Natural killer cell (primary cell): Measurements from ENCODE around the gene FBXO47. TPM values are rescaled to one million over a fixed set of nuclear protein-coding genes. Genes with fewer than 3 reads are reported as not detected.
"Not testable (repeated sequence)": the region's sequence is repeated elsewhere in the genome, so short reads cannot be mapped to it uniquely, and the experiment has no call there.

Experiments used
- ATAC-seq, 3 donors: fragments of 150-1000 bp in 2 of 3; fragments of 200-7000 bp in 1 of 3; cut with Tn5 transposase; 1 replicate in 1 of 3; 2 replicates in 2 of 3; pipeline ENCODE4 v1.10.0; 2021; ENCODE audit warnings: mild to moderate bottlenecking in 2 of 3, moderate library complexity in 2 of 3
- DNase-seq, 2 donors: peaks; one replicate each; pipeline versions ENCODE4 v3.0.0 to v3.0.0-alpha.2; 2013 to 2021; ENCODE audit warnings: mixed read lengths in 1 of 2
- H3K27ac ChIP-seq: one replicate; pipeline ENCODE4 v1.5.1; 2013; ENCODE audit warnings: mild to moderate bottlenecking, low read length
- H3K27me3 ChIP-seq: one replicate; pipeline ENCODE4 v1.6.1; 2013; ENCODE audit warnings: low read length; ENCODE audit not compliant: control insufficient read depth, insufficient read depth
- H3K36me3 ChIP-seq: one replicate; pipeline ENCODE4 v1.6.1; 2013; ENCODE audit warnings: low read length; ENCODE audit not compliant: control insufficient read depth, insufficient read depth
- H3K4me1 ChIP-seq: one replicate; pipeline ENCODE4 v1.6.1; 2013; ENCODE audit warnings: low read length; ENCODE audit not compliant: control insufficient read depth, insufficient read depth
- H3K4me3 ChIP-seq: one replicate; pipeline ENCODE4 v1.5.1; 2013; ENCODE audit warnings: low read length
- H3K9me3 ChIP-seq: one replicate; pipeline ENCODE4 v1.6.1; 2013; ENCODE audit warnings: low read length; ENCODE audit not compliant: control insufficient read depth, insufficient read depth
- H3K27ac Mint-ChIP-seq, 2 donors: one replicate each; pipeline ENCODE4 v1.8.0; 2022; ENCODE audit warnings: mild to moderate bottlenecking in 2 of 2, mixed read lengths in 2 of 2, moderate library complexity in 1 of 2
- H3K27me3 Mint-ChIP-seq, 2 donors: one replicate each; pipeline ENCODE4 v1.8.0; 2022; ENCODE audit warnings: low read depth in 2 of 2, mixed read lengths in 2 of 2
- H3K36me3 Mint-ChIP-seq: one replicate; pipeline ENCODE4 v1.8.0; 2022; ENCODE audit warnings: mixed read lengths
- H3K4me1 Mint-ChIP-seq, 2 donors: one replicate each; pipeline ENCODE4 v1.8.0; 2022; ENCODE audit warnings: mixed read lengths in 2 of 2
- H3K4me3 Mint-ChIP-seq: one replicate; pipeline ENCODE4 v1.8.0; 2022; ENCODE audit warnings: mild to moderate bottlenecking, moderate library complexity, mixed read lengths
- H3K9me3 Mint-ChIP-seq, 2 donors: one replicate each; pipeline ENCODE4 v1.8.0; 2022; ENCODE audit warnings: mixed read lengths in 2 of 2
- CTCF ChIP-seq: fragments of 200-600 bp; IDR thresholded peaks from one replicate; pipeline ENCODE4 v1.8.0; 2022; ENCODE audit warnings: antibody characterized with exemption
- WGBS: methylation state at CpG from one replicate; pipeline ENCODE4 v1.1.7; 2013; ENCODE audit warnings: missing lambda C conversion rate; ENCODE audit not compliant: insufficient coverage; 5-methylcytosine and 5-hydroxymethylcytosine counted together
- intact Hi-C: fragments of 100-400 bp; cut with micrococcal nuclease; formaldehyde crosslinking; loops from one replicate; pipeline ENCODE4 v1.14.2; 2022
- total RNA-seq, 4 donors: library from RNA; stranded (reverse); fragments of 120-200 nt in 1 of 4; gene quantifications; one replicate each; pipeline versions ENCODE4 v1.2.3 to v1.2.4, GENCODE V29; 2013 to 2022

FBXO47 gene
- total RNA-seq, 3 donors from 2014 or later (not counting 1 experiment from before 2014, with no cell fraction given) = not detected

GRCh38 chr17:38914741-38915638, 52.2 kb downstream of the FBXO47 start:
- Mint-ChIP-seq H3K36me3 (no peaks in the 10 kb centered on the region), H3K27ac (peak overlapping the region; percentile 81 to 84), H3K27me3 (no peaks in the 10 kb centered on the region), H3K4me3 (peak overlapping the region; percentile 52), H3K4me1 (peaks cover 45 to 74% of the 10 kb centered on the region in 2 donors), H3K9me3 (no peaks in the 10 kb centered on the region)
- intact Hi-C loops = no loop called here
- DNase-seq (peak in 1 of 2 donors; percentile 13), ATAC-seq (no peak)
- Histone ChIP-seq H3K36me3 (peaks cover 68% of the 10 kb centered on the region), H3K9me3 (no peaks in the 10 kb centered on the region), H3K4me3 (no peak overlapping the region), H3K27me3 (no peaks in the 10 kb centered on the region), H3K4me1 (peaks cover 54% of the 10 kb centered on the region), H3K27ac (no peak overlapping the region)
- TF ChIP-seq CTCF = no peak
- 88% methylated on average over 20 of the region's 20 CpGs for WGBS

GRCh38 chr17:38912221-38912813, 54.9 kb downstream of the FBXO47 start:
- Histone ChIP-seq H3K27me3 (no peaks in the 10 kb centered on the region), H3K9me3 (no peaks in the 10 kb centered on the region), H3K36me3 (peaks cover 53% of the 10 kb centered on the region), H3K4me3 (no peak overlapping the region), H3K4me1 (peaks cover 78% of the 10 kb centered on the region), H3K27ac (peak overlapping the region; percentile 36)
- intact Hi-C loops = no loop called here
- peak; percentile 2 to 14 for DNase-seq
- H3K4me1 Mint-ChIP-seq = peaks cover 49 to 73% of the 10 kb centered on the region in 2 donors
- 96% methylated on average over 13 of the region's 13 CpGs for WGBS
- peak overlapping the region; percentile 57 for H3K4me3 Mint-ChIP-seq
- no peaks in the 10 kb centered on the region for H3K36me3 Mint-ChIP-seq
- no peaks in the 10 kb centered on the region for H3K9me3 Mint-ChIP-seq
- no peak for ATAC-seq
- peak overlapping the region; percentile 81 to 84 for H3K27ac Mint-ChIP-seq
- no peaks in the 10 kb centered on the region for H3K27me3 Mint-ChIP-seq
- no peak for TF ChIP-seq CTCF

GRCh38 chr17:38911731-38912081, 55.5 kb downstream of the FBXO47 start:
- H3K27me3 Mint-ChIP-seq, intact Hi-C loops, H3K4me3 Mint-ChIP-seq, H3K4me3 ChIP-seq, H3K9me3 ChIP-seq, H3K27ac ChIP-seq, H3K36me3 Mint-ChIP-seq, H3K9me3 Mint-ChIP-seq, H3K27me3 ChIP-seq, ATAC-seq: not testable (repeated sequence)
- 97% methylated on average over 8 of the region's 8 CpGs for WGBS
- peak in 1 of 2 donors; percentile 3 for DNase-seq
- peaks cover 47% of the 10 kb centered on the region for H3K36me3 ChIP-seq
- Mint-ChIP-seq H3K4me1 (peaks cover 49 to 73% of the 10 kb centered on the region in 2 donors), H3K27ac (peak overlapping the region; percentile 81 to 84)
- H3K4me1 ChIP-seq = peaks cover 85% of the 10 kb centered on the region

- no peak for TF ChIP-seq CTCF
- DNase-seq = peak in 1 of 2 donors; percentile 14
- peaks cover 90% of the 10 kb centered on the region for H3K4me1 ChIP-seq
- peaks cover 50 to 75% of the 10 kb centered on the region in 2 donors for H3K4me1 Mint-ChIP-seq
- H3K4me3 ChIP-seq = no peak overlapping the region
- peaks cover 47% of the 10 kb centered on the region for H3K36me3 ChIP-seq
- no peaks in the 10 kb centered on the region for H3K9me3 Mint-ChIP-seq
- H3K4me3 Mint-ChIP-seq = no peak overlapping the region
- peak overlapping the region; percentile 81 to 84 for H3K27ac Mint-ChIP-seq
- H3K36me3 Mint-ChIP-seq = no peaks in the 10 kb centered on the region
- 95% methylated on average over 9 of the region's 10 CpGs for WGBS
- intact Hi-C loops = no loop called here
- no peak overlapping the region for H3K27ac ChIP-seq
- no peak for ATAC-seq
- H3K27me3 Mint-ChIP-seq = no peaks in the 10 kb centered on the region
- H3K9me3 ChIP-seq = no peaks in the 10 kb centered on the region
- H3K27me3 ChIP-seq = no peaks in the 10 kb centered on the region
These were observed 56.0 kb downstream of the FBXO47 start for GRCh38 chr17:38911081-38911730.
